ENCODE results near the gene FNDC8. TPM values are rescaled to one million over a fixed set of nuclear protein-coding genes. Genes with fewer than 3 reads are reported as not detected.

Gene FNDC8
- total RNA-seq, 2 experiments from 2014 or later: not detected

DNA sequence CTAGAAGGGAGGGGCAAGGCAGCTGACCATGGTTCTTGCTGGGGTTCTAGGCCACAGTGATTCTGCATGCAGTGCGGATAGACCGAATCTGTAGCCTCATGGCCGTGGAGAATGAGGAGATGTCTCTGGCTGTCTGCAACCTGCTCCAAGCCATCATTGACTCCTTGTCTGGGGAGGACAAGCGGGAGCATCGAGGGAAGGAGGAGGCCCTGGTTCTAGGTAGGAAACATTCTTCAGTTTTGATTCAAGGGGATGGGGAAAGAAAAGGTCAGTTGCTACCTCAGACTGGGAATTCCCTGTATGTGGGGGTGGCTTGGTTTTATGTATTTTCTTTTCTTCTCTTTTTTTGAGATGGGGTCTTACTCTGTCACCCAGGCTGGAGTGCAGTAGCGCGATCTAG lies 33.8 kb downstream of the FNDC8 start:
- peaks cover 8% of the 10 kb centered on the region for H3K4me1 Mint-ChIP-seq
- peaks cover 12% of the 10 kb centered on the region for H3K27me3 Mint-ChIP-seq
- DNase-seq: no peak

DNA sequence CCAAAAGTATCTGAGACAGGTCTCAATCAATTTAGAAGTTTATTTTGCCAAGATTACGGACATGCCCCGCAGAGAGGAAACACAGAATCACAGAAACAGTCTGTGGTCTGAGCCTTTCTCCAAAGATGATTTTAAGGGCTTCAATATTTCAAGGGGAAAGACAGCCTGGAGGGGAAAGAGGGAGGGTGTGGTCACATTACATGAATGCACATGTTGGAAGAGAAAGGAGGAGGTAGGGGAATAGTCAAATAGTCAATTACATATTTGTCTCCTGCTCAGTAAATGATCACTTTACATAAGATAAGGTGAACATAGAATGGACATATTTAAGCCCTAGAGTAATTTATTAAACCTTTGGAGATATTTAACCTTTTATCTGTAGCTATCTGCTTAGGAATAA lies 38.5 kb downstream of the FNDC8 start:
- POLR2A ChIA-PET: interaction anchor here (0.9 to 2.3 kb wide), 4 partner anchors 29 to 83 kb away, joined by 3 to 11 read pairs (median 4); partner anchors contain the start of gene SLFN5
- ATAC-seq (ENCODE audit: low read depth): no peak
- Mint-ChIP-seq H3K36me3 (peaks cover 7% of the 10 kb centered on the region), H3K9me3 (no peaks in the 10 kb centered on the region), H3K27me3 (peaks cover 3% of the 10 kb centered on the region), H3K27ac (no peak overlapping the region), H3K4me1 (peaks cover 32% of the 10 kb centered on the region), H3K4me3 (peak overlapping the region; percentile 33)
- DNase-seq: no peak

More for the DNA sequence above, 33.8 kb downstream of the FNDC8 start:
- Mint-ChIP-seq H3K9me3 (no peaks in the 10 kb centered on the region), H3K4me3 (no peak overlapping the region), H3K27ac (no peak overlapping the region), H3K36me3 (peaks cover 1% of the 10 kb centered on the region)
- POLR2A ChIA-PET: no interaction called here
- no peak for ATAC-seq (ENCODE audit: low read depth)

- H3K27me3 Mint-ChIP-seq: no peaks in the 10 kb centered on the region
- no peak for DNase-seq
- POLR2A ChIA-PET: interaction anchor here (0.6 to 2.3 kb wide), 7 partner anchors 14 to 113 kb away, joined by 3 to 11 read pairs (median 3); partner anchors contain the start of gene SLFN5
- H3K9me3 Mint-ChIP-seq: no peaks in the 10 kb centered on the region
- peaks cover 37% of the 10 kb centered on the region for H3K4me1 Mint-ChIP-seq
- peak overlapping the region; percentile 62 for H3K4me3 Mint-ChIP-seq
- H3K36me3 Mint-ChIP-seq: peaks cover 7% of the 10 kb centered on the region
- ATAC-seq (ENCODE audit: low read depth): peak; percentile 57
- H3K27ac Mint-ChIP-seq: peak overlapping the region; percentile 85
Observed at GRCh38 chr17:35160354-35161201, 39.2 kb downstream of the FNDC8 start.

DNA sequence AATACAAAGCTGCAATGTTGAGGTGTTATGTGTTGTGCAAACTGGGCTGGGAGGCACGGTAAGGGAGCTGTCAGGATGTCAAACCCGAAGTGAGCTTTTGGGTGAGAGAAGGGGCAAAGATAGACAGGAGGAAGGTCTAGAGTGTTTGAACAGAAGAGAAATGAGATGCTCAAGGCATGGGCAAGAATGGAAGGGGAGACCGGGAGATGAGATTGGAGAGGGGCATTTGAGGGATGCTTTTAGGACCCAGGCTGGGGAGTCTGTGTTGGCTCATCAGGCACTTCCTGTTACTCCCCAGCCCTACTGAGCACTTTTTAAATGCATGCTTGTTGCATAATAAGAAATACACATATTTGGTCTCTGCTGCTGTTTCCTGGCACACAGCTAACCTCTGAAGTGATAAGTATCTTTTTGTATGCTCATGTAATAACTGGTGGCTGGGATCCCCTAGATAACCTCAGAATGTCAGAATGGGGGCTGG lies 39.9 kb downstream of the FNDC8 start:
- H3K9me3 Mint-ChIP-seq: no peaks in the 10 kb centered on the region
- peaks cover 36% of the 10 kb centered on the region for H3K4me1 Mint-ChIP-seq
- DNase-seq: no peak
- H3K36me3 Mint-ChIP-seq: peaks cover 7% of the 10 kb centered on the region
- H3K4me3 Mint-ChIP-seq: peak overlapping the region; percentile 62
- no peaks in the 10 kb centered on the region for H3K27me3 Mint-ChIP-seq
- H3K27ac Mint-ChIP-seq: peak overlapping the region; percentile 85
- POLR2A ChIA-PET: interaction anchor here (0.6 to 2.3 kb wide), 6 partner anchors 14 to 114 kb away, joined by 3 to 11 read pairs (median 4); partner anchors contain the start of gene SLFN5
- peak; percentile 84 for ATAC-seq (ENCODE audit: low read depth)

GRCh38 chr17:35162755-35163154 lies 41.3 kb downstream of the FNDC8 start:
- DNase-seq (no peak), ATAC-seq (ENCODE audit: low read depth) (no peak)
- no peak overlapping the region for H3K4me3 Mint-ChIP-seq
- POLR2A ChIA-PET: interaction anchor here (1.9 kb wide), 1 partner anchor 80 kb away, joined by 5 read pairs; the partner anchor contains the start of gene SLFN5
- H3K27ac Mint-ChIP-seq: no peak overlapping the region
- H3K27me3 Mint-ChIP-seq: no peaks in the 10 kb centered on the region
- H3K36me3 Mint-ChIP-seq: peaks cover 7% of the 10 kb centered on the region
- peaks cover 36% of the 10 kb centered on the region for H3K4me1 Mint-ChIP-seq
- no peaks in the 10 kb centered on the region for H3K9me3 Mint-ChIP-seq

DNA sequence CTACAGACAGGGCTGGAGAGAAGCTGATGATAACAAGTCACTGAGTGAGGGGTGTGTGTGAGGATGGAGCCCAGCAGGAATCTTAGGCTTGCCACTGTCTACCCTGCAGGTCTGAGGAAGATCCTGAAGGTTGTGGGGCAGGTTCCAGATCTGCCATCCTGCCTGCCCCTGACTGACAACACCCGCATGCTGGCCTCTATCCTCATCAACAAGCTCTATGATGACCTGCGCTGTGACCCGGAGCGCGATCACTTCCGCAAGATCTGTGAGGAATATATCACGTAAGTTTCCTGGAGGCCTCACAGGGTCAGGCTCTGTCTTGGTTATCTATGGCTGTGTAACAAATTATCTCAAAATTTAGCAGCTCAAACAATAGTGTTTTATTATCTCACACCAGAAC lies 42.5 kb downstream of the FNDC8 start:
- no peak overlapping the region for H3K4me3 Mint-ChIP-seq
- ATAC-seq (ENCODE audit: low read depth): no peak
- peaks cover 6% of the 10 kb centered on the region for H3K36me3 Mint-ChIP-seq
- no peaks in the 10 kb centered on the region for H3K27me3 Mint-ChIP-seq
- no peak for DNase-seq
- H3K9me3 Mint-ChIP-seq: no peaks in the 10 kb centered on the region
- H3K27ac Mint-ChIP-seq: no peak overlapping the region
- peaks cover 33% of the 10 kb centered on the region for H3K4me1 Mint-ChIP-seq
- POLR2A ChIA-PET: interaction anchor here (1.9 kb wide), 1 partner anchor 79 kb away, joined by 5 read pairs; the partner anchor contains the start of gene SLFN5

- no peaks in the 10 kb centered on the region for H3K27me3 Mint-ChIP-seq
- H3K27ac Mint-ChIP-seq: no peak overlapping the region
- ATAC-seq (ENCODE audit: low read depth) (no peak), DNase-seq (no peak)
- H3K36me3 Mint-ChIP-seq: peaks cover 6% of the 10 kb centered on the region
- POLR2A ChIA-PET: interaction anchor here (0.8 kb wide), 1 partner anchor 77 kb away, joined by 3 read pairs; no protein-coding TSS in a partner anchor
- H3K9me3 Mint-ChIP-seq: no peaks in the 10 kb centered on the region
- H3K4me3 Mint-ChIP-seq: no peak overlapping the region
- peaks cover 33% of the 10 kb centered on the region for H3K4me1 Mint-ChIP-seq
Observed at GRCh38 chr17:35164716-35165115, 43.3 kb downstream of the FNDC8 start.

- ATAC-seq (ENCODE audit: low read depth) (no peak), DNase-seq (no peak)
- H3K27me3 Mint-ChIP-seq: no peaks in the 10 kb centered on the region
- POLR2A ChIA-PET: interaction anchor here (1.1 to 1.4 kb wide), 2 partner anchors 75 to 368 kb away, joined by 3 to 4 read pairs; no protein-coding TSS in a partner anchor
- H3K27ac Mint-ChIP-seq: no peak overlapping the region
- no peaks in the 10 kb centered on the region for H3K36me3 Mint-ChIP-seq
- H3K4me1 Mint-ChIP-seq: peaks cover 16% of the 10 kb centered on the region
- H3K4me3 Mint-ChIP-seq: no peak overlapping the region
- no peaks in the 10 kb centered on the region for H3K9me3 Mint-ChIP-seq
Observed at GRCh38 chr17:35166526-35166925, 45.1 kb downstream of the FNDC8 start.

DNA sequence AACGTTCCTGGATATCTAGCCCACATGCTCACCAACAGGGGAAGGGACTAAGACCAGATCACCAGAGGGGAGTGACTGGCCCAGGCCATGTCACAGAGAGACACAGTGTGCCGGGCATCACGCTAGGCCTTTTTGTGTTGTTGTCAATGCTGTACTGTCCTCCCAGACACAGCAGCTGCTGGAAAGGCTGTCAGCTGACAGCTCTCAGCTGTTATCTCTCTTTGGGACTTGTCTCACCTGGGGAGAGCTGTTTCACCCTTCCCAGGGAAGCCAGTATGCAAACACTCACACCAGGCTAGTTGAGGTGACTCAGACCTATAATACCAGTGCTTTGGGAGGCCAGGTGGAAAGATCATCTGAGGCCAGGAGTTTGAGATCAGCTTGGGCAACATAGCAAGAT lies 45.6 kb downstream of the FNDC8 start:
- POLR2A ChIA-PET: interaction anchor here (0.6 to 1.4 kb wide), 6 partner anchors 25 to 642 kb away, joined by 3 to 4 read pairs (median 4); partner anchors contain the start of gene TAF15
- Mint-ChIP-seq H3K27me3 (no peaks in the 10 kb centered on the region), H3K4me1 (peaks cover 18% of the 10 kb centered on the region), H3K4me3 (no peak overlapping the region), H3K36me3 (no peaks in the 10 kb centered on the region), H3K27ac (no peak overlapping the region), H3K9me3 (no peaks in the 10 kb centered on the region)
- DNase-seq (no peak), ATAC-seq (ENCODE audit: low read depth) (no peak)

DNA sequence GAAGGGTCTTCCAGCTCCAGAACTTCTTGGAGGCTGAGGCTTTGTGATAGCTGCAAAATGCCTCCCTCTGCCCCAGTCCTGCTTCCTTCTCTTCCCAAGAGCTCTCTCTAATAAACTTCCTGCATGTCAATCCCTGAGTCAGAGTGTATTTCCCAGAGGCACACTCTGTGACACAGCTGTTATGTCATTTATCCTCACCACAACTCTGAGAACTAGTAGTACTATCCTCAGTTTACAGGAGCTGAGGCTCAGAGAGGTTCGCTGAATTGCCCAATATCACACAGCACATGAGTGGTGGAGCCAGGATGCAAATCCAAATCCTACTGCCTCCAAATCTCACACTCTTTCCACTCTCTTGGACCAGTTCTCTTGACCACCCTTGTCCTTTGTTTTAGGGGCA lies 46.3 kb downstream of the FNDC8 start:
- ATAC-seq (ENCODE audit: low read depth): no peak
- POLR2A ChIA-PET: interaction anchor here (0.6 to 1.4 kb wide), 5 partner anchors 26 to 641 kb away, joined by 3 to 4 read pairs (median 4); partner anchors contain the start of gene TAF15
- Mint-ChIP-seq H3K27me3 (no peaks in the 10 kb centered on the region), H3K36me3 (no peaks in the 10 kb centered on the region), H3K4me1 (peaks cover 22% of the 10 kb centered on the region), H3K27ac (no peak overlapping the region), H3K4me3 (no peak overlapping the region), H3K9me3 (no peaks in the 10 kb centered on the region)
- no peak for DNase-seq

DNA sequence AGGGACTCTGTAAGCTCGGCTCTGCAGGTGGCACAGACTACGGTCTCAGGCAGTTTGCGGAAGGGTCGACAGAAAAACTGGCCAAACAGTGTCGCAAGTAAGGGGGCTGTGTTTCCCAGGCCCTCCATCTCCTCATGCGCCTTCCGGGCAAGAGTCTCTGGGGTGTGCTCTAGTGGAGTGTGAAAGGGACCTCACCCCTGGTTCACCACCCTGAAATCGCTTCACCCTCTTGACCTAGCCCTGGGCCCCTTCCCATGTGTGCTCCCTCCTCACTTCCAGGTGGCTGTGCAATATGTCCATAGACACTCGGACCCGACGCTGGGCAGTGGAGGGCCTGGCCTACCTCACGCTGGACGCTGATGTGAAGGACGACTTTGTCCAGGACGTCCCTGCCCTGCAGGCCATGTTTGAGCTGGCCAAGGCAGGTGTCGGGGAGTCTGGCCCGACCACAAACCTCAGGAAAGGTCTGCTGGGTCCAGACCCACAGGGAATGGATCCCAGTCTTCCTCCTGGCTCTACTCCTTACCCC lies 48.5 kb downstream of the FNDC8 start:
- peaks cover 2% of the 10 kb centered on the region for H3K36me3 Mint-ChIP-seq
- peaks cover 25% of the 10 kb centered on the region for H3K4me1 Mint-ChIP-seq
- no peak overlapping the region for H3K27ac Mint-ChIP-seq
- no peaks in the 10 kb centered on the region for H3K27me3 Mint-ChIP-seq
- peaks cover 1% of the 10 kb centered on the region for H3K9me3 Mint-ChIP-seq
- DNase-seq (no peak), ATAC-seq (ENCODE audit: low read depth) (no peak)
- H3K4me3 Mint-ChIP-seq: no peak overlapping the region
- POLR2A ChIA-PET: interaction anchor here (0.6 to 1.3 kb wide), 8 partner anchors 13 to 369 kb away, joined by 3 to 5 read pairs (median 3); partner anchors contain the start of gene SLFN13

- peak overlapping the region; percentile 67 for H3K27ac Mint-ChIP-seq
- no peaks in the 10 kb centered on the region for H3K27me3 Mint-ChIP-seq
- peak; percentile 47 for DNase-seq
- peaks cover 26% of the 10 kb centered on the region for H3K4me1 Mint-ChIP-seq
- H3K9me3 Mint-ChIP-seq: peaks cover 1% of the 10 kb centered on the region
- peak; percentile 69 for ATAC-seq (ENCODE audit: low read depth)
- peak overlapping the region; percentile 28 for H3K4me3 Mint-ChIP-seq
- POLR2A ChIA-PET: interaction anchor here (0.9 to 1.3 kb wide), 6 partner anchors 44 to 368 kb away, joined by 3 to 5 read pairs (median 4); partner anchors contain the start of genes SLFN13 and SLFN5
- H3K36me3 Mint-ChIP-seq: peaks cover 2% of the 10 kb centered on the region
Observed at GRCh38 chr17:35170968-35171771, 49.8 kb downstream of the FNDC8 start.

Data from activated naive CD8-positive, alpha-beta T cell treated with anti-CD3 and anti-CD28 coated beads, Interleukin-2, amount 10 ng/mL, durations not matched to agents 7 days and 5 days (primary cell).